GM23338 (cell line): ENCODE measurements around the gene TEDC1. TPM values are rescaled to one million over a fixed set of nuclear protein-coding genes. Genes with fewer than 3 reads are reported as not detected.

Source experiments
- EZH2phosphoT487 ChIP-seq: fragments of 200-600 bp; sonication (generic); IDR thresholded peaks from one replicate; pipeline ENCODE4 v1.8.1; 2018; ENCODE audit warnings: antibody characterized with exemption; ENCODE audit not compliant: unreplicated experiment
- JUNB ChIP-seq: IDR thresholded peaks from one replicate; pipeline ENCODE4 v1.6.1; 2016; ENCODE audit warnings: antibody characterized with exemption; ENCODE audit not compliant: unreplicated experiment
- POLR2AphosphoS5 ChIP-seq: IDR thresholded peaks from 2 replicates; pipeline ENCODE4 v1.6.1; 2016; ENCODE audit warnings: antibody characterized with exemption, low read depth
- STAT1 ChIP-seq: IDR thresholded peaks from one replicate; pipeline ENCODE4 v1.6.1; 2016; ENCODE audit warnings: antibody characterized with exemption; ENCODE audit not compliant: unreplicated experiment
- ZNF331 ChIP-seq: fragments of 250-450 bp; sonication (Bioruptor Pico); IDR thresholded peaks from 2 replicates; pipeline ENCODE4 v1.5.0; 2020; ENCODE audit warnings: low read depth, mild to moderate bottlenecking, moderate library complexity
- polyA plus RNA-seq: library from polyadenylated mRNA; unstranded; fragments of >200 nt; fragmentation: Nextera tagmentation; extraction: Ambion mirVana; gene quantifications from 2 replicates; pipeline ENCODE4 v1.2.1, GENCODE V29; 2016
- total RNA-seq: library from RNA; depleted of rRNA; stranded (reverse); fragments of >200 nt; shearing (Covaris generic); gene quantifications from 2 replicates; pipeline ENCODE4 v1.2.3, GENCODE V29; 2014
- TF ChIP-seq, protein P1 (sequence below): fragments of 250-450 bp; sonication (Bioruptor Pico); IDR thresholded peaks from 2 replicates; pipeline ENCODE4 v1.5.0; 2020; ENCODE audit warnings: mild to moderate bottlenecking, moderate library complexity
- TF ChIP-seq, protein P2 (sequence below): IDR thresholded peaks from 2 replicates; pipeline ENCODE4 v1.6.1; 2016; ENCODE audit warnings: antibody characterized with exemption

Gene TEDC1
- total and polyA plus RNA-seq, 2 experiments from 2014 or later = 5.9 to 16.3 TPM

DNA sequence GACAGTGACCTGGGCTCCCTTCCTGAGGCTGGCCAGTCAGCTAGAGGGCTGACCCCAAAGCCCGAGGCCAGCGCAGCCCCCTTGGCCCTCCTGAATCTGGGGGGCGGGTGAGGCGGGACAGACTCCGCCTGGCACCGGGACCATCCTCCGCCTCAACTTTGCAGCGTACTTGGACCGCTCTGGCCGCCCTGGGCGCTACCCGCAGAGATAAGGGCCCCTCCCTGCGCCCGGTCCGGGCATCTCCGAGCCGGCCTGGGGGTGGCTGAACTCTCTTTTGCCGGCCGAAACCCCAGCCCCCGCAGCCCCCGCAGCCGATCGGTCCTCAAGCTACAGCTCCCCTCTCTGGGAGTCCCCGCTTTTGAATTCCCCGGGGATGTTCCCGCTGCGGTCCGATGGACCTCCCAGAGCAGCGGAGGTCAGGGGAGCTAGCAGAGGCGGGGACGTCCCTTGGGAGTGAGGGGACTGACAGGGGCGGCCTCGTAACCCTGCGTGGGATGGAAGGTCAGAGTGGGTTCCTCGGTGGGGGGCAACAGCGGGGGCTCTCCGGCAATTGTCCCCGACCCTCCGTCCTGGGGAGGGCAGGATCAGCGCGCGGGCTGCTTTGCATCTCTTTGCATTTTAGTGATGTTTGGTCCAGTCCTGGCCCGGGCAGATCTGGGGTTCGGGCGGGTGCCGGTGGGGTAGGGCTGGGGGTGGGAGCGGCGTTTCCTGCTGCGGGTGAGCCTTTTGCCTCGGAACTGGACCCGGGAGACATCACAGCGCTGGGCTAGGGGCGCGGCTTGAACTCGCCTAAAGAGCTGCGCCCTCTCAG is 4.7 kb upstream of the TEDC1 start, which contains the start of gene CRIP1 (continued):
- TF ChIP-seq, protein P1, sequence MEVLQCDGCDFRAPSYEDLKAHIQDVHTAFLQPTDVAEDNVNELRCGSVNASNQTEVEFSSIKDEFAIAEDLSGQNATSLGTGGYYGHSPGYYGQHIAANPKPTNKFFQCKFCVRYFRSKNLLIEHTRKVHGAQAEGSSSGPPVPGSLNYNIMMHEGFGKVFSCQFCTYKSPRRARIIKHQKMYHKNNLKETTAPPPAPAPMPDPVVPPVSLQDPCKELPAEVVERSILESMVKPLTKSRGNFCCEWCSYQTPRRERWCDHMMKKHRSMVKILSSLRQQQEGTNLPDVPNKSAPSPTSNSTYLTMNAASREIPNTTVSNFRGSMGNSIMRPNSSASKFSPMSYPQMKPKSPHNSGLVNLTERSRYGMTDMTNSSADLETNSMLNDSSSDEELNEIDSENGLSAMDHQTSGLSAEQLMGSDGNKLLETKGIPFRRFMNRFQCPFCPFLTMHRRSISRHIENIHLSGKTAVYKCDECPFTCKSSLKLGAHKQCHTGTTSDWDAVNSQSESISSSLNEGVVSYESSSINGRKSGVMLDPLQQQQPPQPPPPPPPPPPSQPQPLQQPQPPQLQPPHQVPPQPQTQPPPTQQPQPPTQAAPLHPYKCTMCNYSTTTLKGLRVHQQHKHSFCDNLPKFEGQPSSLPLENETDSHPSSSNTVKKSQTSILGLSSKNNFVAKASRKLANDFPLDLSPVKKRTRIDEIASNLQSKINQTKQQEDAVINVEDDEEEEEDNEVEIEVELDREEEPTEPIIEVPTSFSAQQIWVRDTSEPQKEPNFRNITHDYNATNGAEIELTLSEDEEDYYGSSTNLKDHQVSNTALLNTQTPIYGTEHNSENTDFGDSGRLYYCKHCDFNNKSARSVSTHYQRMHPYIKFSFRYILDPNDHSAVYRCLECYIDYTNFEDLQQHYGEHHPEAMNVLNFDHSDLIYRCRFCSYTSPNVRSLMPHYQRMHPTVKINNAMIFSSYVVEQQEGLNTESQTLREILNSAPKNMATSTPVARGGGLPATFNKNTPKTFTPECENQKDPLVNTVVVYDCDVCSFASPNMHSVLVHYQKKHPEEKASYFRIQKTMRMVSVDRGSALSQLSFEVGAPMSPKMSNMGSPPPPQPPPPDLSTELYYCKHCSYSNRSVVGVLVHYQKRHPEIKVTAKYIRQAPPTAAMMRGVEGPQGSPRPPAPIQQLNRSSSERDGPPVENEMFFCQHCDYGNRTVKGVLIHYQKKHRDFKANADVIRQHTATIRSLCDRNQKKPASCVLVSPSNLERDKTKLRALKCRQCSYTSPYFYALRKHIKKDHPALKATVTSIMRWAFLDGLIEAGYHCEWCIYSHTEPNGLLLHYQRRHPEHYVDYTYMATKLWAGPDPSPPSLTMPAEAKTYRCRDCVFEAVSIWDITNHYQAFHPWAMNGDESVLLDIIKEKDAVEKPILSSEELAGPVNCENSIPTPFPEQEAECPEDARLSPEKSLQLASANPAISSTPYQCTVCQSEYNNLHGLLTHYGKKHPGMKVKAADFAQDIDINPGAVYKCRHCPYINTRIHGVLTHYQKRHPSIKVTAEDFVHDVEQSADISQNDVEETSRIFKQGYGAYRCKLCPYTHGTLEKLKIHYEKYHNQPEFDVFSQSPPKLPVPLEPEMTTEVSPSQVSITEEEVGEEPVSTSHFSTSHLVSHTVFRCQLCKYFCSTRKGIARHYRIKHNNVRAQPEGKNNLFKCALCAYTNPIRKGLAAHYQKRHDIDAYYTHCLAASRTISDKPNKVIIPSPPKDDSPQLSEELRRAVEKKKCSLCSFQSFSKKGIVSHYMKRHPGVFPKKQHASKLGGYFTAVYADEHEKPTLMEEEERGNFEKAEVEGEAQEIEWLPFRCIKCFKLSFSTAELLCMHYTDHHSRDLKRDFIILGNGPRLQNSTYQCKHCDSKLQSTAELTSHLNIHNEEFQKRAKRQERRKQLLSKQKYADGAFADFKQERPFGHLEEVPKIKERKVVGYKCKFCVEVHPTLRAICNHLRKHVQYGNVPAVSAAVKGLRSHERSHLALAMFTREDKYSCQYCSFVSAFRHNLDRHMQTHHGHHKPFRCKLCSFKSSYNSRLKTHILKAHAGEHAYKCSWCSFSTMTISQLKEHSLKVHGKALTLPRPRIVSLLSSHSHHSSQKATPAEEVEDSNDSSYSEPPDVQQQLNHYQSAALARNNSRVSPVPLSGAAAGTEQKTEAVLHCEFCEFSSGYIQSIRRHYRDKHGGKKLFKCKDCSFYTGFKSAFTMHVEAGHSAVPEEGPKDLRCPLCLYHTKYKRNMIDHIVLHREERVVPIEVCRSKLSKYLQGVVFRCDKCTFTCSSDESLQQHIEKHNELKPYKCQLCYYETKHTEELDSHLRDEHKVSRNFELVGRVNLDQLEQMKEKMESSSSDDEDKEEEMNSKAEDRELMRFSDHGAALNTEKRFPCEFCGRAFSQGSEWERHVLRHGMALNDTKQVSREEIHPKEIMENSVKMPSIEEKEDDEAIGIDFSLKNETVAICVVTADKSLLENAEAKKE (CRISPR knock-in tag) = no peak
- TF ChIP-seq, protein P2, sequence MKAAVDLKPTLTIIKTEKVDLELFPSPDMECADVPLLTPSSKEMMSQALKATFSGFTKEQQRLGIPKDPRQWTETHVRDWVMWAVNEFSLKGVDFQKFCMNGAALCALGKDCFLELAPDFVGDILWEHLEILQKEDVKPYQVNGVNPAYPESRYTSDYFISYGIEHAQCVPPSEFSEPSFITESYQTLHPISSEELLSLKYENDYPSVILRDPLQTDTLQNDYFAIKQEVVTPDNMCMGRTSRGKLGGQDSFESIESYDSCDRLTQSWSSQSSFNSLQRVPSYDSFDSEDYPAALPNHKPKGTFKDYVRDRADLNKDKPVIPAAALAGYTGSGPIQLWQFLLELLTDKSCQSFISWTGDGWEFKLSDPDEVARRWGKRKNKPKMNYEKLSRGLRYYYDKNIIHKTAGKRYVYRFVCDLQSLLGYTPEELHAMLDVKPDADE = no peak
- no peak for TF ChIP-seq EZH2phosphoT487
- no peak for TF ChIP-seq STAT1
- TF ChIP-seq JUNB = no peak
- no peak for TF ChIP-seq POLR2AphosphoS5
- TF ChIP-seq ZNF331 (CRISPR knock-in tag) = no peak
